GM06990 (cell line): ENCODE data around the gene TRPM8.

Experiments
- DNase-seq: peaks from one replicate; pipeline ENCODE4 v3.0.0-alpha.2; 2011; ENCODE audit not compliant: insufficient read length; ENCODE audit errors: extremely low read depth
- H3K27me3 ChIP-seq: replicated peaks from 2 replicates; pipeline ENCODE4 v1.6.0; 2011; ENCODE audit warnings: low read length; ENCODE audit not compliant: control insufficient read depth, insufficient read depth
- H3K36me3 ChIP-seq: 2 replicates; pipeline ENCODE4 v1.5.1; 2011; ENCODE audit warnings: low read length; ENCODE audit not compliant: control insufficient read depth, insufficient read depth
- H3K4me3 ChIP-seq: replicated peaks from 2 replicates; pipeline ENCODE4 v1.5.1; 2011; ENCODE audit warnings: low read depth, mild to moderate bottlenecking, control low read depth, low read length
- TF ChIP-seq, protein P1 (sequence below): IDR thresholded peaks from 2 replicates; pipeline ENCODE4 v1.5.1; 2011; ENCODE audit warnings: low read length, control low read depth, mild to moderate bottlenecking, inconsistent platforms; ENCODE audit not compliant: insufficient read depth, poor library complexity, severe bottlenecking

Gene TRPM8

DNA sequence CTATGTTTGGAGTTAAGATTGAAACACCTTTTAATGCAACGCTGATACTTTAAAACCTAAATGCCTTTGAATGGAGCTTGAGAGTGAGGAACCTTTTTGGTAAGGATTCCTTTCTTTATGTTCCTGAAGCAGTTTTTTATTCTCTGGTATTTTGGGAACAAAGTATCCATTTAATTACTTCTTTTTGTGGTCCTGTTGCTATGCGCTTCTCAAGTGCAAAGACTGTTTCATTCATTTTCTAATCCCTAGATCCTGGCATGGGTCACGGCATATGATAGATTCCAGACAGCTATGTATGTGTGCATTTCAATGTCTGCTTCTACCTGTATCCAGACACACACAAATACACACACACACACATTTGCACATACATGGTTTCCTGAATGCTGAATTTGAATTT is 28.0 kb downstream of the TRPM8 start:
- DNase-seq, result no peak
- TF ChIP-seq, protein P1, sequence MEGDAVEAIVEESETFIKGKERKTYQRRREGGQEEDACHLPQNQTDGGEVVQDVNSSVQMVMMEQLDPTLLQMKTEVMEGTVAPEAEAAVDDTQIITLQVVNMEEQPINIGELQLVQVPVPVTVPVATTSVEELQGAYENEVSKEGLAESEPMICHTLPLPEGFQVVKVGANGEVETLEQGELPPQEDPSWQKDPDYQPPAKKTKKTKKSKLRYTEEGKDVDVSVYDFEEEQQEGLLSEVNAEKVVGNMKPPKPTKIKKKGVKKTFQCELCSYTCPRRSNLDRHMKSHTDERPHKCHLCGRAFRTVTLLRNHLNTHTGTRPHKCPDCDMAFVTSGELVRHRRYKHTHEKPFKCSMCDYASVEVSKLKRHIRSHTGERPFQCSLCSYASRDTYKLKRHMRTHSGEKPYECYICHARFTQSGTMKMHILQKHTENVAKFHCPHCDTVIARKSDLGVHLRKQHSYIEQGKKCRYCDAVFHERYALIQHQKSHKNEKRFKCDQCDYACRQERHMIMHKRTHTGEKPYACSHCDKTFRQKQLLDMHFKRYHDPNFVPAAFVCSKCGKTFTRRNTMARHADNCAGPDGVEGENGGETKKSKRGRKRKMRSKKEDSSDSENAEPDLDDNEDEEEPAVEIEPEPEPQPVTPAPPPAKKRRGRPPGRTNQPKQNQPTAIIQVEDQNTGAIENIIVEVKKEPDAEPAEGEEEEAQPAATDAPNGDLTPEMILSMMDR, result no peak
- Histone ChIP-seq H3K27me3 (no peaks in the 10 kb centered on the region), H3K4me3 (no peak overlapping the region), H3K36me3 (no peaks in the 10 kb centered on the region)

DNA sequence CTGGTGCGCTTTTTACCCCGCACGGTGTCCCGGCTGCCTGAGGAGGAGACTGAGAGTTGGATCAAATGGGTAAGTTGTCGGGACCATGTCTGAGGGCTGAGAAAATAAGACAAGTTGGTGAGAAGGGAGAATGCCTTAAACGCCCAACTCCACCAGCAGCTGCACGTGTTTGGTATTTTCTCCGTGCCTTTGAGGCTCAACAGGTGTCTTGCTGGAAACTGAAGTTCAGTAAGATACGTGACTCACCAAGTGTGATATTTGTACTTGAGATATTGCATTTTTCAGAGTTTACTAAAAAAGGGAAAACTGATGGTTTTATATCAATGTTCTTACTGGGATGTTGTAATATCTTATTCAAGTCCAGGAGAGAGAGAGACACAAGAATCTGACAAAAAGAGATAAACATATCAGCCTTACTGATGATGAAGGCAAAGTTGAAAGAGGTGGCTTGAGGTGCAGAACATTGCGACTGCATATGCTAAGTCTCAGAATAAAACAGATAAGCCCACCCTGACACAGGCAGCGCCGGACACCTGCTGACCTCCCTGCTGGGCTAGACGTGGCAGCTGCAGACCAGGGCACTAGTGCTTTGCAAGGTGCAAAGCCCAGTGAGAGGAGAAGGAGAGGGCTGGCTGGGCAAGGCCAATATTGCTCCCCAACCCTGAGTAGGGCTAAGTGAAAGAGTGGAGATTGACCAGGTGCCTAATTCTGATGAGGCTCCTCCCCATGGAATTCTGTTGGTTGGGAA is 33.1 kb downstream of the TRPM8 start:
- TF ChIP-seq, protein P1, result no peak
- no peaks in the 10 kb centered on the region; the same call in 1 of the 2 replicates for H3K27me3 ChIP-seq
- no peak for DNase-seq
- no peaks in the 10 kb centered on the region for H3K36me3 ChIP-seq
- H3K4me3 ChIP-seq, result no peak overlapping the region

DNA sequence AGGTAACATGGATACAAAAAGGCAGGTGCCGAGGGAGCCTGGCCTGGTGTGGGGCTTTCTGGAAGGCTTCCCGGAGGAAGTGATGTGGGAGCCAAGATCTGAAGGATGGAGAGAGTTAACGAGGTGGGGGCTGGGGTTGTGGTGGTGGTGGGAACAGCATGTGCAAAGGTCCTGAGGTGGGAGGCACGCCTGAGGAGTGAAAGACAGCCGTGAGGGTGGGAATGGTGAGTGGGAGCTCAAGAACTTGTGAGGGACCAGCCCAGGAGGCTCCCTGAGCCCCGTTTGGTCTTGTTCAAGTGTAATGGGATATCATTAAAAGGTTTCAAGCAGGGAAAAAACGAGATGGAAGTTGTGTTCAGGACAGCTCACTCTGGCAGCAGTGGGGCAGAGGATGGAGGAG is 35.2 kb downstream of the TRPM8 start:
- TF ChIP-seq, protein P1, result no peak
- H3K27me3 ChIP-seq, result no peaks in the 10 kb centered on the region; the same call in 1 of the 2 replicates
- no peak for DNase-seq
- H3K36me3 ChIP-seq, result no peaks in the 10 kb centered on the region
- H3K4me3 ChIP-seq, result no peak overlapping the region

DNA sequence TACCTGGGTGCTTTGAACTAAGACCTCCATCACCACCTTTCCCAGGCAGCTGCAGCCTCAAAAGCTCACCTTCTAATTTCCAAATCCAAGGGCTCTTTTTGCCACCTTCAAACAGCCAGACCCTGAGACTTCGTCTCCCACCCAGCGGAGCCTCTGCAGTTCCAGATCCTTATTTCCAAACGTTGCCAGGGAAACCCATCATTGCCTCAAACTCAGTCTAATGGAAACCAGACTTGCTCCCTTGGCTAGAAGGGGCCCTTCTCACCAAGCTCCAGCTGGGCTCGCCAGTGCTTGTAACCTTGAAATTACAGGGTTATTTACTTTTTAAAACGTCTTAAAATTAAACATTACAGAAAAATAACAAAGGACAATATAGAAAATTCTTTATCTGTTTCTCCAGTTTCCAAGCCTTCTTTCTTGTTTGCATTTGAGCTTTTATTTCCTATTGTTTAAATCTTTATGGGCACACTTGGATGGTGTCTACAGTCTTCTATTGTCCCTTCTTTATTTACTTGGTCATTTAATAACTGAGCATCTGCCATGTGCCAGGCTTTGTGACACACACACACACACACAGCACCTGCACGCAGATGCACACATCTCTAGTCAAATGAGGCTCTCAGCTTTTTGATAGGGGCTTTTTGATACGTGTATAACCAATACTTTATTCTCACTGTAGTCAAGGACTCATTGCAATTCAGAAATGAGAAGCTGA is 36.1 kb downstream of the TRPM8 start:
- Histone ChIP-seq H3K4me3 (no peak overlapping the region), H3K27me3 (no peaks in the 10 kb centered on the region; the same call in 1 of the 2 replicates), H3K36me3 (no peaks in the 10 kb centered on the region)
- TF ChIP-seq, protein P1, result no peak
- no peak for DNase-seq

DNA sequence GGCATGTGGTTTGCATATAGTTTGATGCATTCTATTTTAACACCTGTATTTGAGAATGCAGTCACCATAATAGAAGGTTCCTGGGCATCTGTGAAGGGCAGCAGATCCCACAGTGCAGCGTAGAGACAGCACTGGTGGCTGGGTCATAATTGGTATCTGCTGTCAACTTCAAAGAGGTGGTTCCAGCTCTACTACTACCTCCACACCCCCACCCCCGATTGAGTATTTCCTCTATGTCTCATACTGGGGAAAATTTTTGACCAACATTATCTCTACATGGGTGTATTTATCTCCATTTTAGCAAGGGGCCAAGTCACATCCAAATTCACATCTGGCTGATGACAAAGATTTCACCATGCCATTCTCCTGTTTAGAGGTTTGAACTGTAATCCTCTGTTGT is 43.0 kb downstream of the TRPM8 start:
- TF ChIP-seq, protein P1, result no peak
- H3K27me3 ChIP-seq, result no peaks in the 10 kb centered on the region
- H3K4me3 ChIP-seq, result no peak overlapping the region
- no peaks in the 10 kb centered on the region for H3K36me3 ChIP-seq
- no peak for DNase-seq
